Glutamatergic neuron (in vitro differentiated cells): ENCODE results near the gene NGDN. TPM values are rescaled to one million over a fixed set of nuclear protein-coding genes. Genes with fewer than 3 reads are reported as not detected.

Experiments used
- DNase-seq: peaks from one replicate; pipeline ENCODE4 v3.0.0; 2022
- H3K27ac Mint-ChIP-seq: one replicate; pipeline ENCODE4 v1.8.0; 2020; ENCODE audit warnings: mild to moderate bottlenecking, mixed read lengths, inconsistent platforms; ENCODE audit not compliant: unreplicated experiment
- H3K27me3 Mint-ChIP-seq: one replicate; pipeline ENCODE4 v1.8.0; 2020; ENCODE audit warnings: mild to moderate bottlenecking, moderate library complexity, mixed read lengths, inconsistent platforms; ENCODE audit not compliant: unreplicated experiment
- H3K36me3 Mint-ChIP-seq: one replicate; pipeline ENCODE4 v1.8.0; 2020; ENCODE audit warnings: mild to moderate bottlenecking, mixed read lengths, inconsistent platforms; ENCODE audit not compliant: unreplicated experiment
- H3K4me1 Mint-ChIP-seq: one replicate; pipeline ENCODE4 v1.8.0; 2020; ENCODE audit warnings: mild to moderate bottlenecking, low read depth, mixed read lengths, inconsistent platforms; ENCODE audit not compliant: unreplicated experiment
- H3K4me3 Mint-ChIP-seq: one replicate; pipeline ENCODE4 v1.8.0; 2020; ENCODE audit warnings: mild to moderate bottlenecking, mixed read lengths, inconsistent platforms; ENCODE audit not compliant: unreplicated experiment
- H3K9me3 Mint-ChIP-seq: one replicate; pipeline ENCODE4 v1.8.0; 2020; ENCODE audit warnings: mild to moderate bottlenecking, moderate library complexity, mixed read lengths, inconsistent platforms; ENCODE audit not compliant: unreplicated experiment
- CTCF ChIP-seq: fragments of 200-600 bp; sonication (generic); IDR thresholded peaks from one replicate; pipeline ENCODE4 v1.5.0; 2021; ENCODE audit not compliant: partially characterized antibody, unreplicated experiment
- total RNA-seq: library from RNA; stranded (reverse); fragmentation: NEBNext Ultra II Directional; extraction: Animal tissue kit (Norgen Biotek cat#: 25700); gene quantifications from one replicate; pipeline ENCODE4 v1.2.1, GENCODE V29; 2021; ENCODE audit not compliant: unreplicated experiment

NGDN gene
- total RNA-seq, 1 donor from 2014 or later = 46.5 TPM

GRCh38 chr14:23513818-23514643 is 44.5 kb downstream of the NGDN start:
- no peak overlapping the region for H3K4me3 Mint-ChIP-seq
- TF ChIP-seq CTCF = no peak
- H3K4me1 Mint-ChIP-seq = peaks cover 26% of the 10 kb centered on the region
- no peak for DNase-seq
- H3K9me3 Mint-ChIP-seq = peaks cover 4% of the 10 kb centered on the region
- no peaks in the 10 kb centered on the region for H3K36me3 Mint-ChIP-seq
- peaks cover 10% of the 10 kb centered on the region for H3K27me3 Mint-ChIP-seq
- no peak overlapping the region for H3K27ac Mint-ChIP-seq

DNA sequence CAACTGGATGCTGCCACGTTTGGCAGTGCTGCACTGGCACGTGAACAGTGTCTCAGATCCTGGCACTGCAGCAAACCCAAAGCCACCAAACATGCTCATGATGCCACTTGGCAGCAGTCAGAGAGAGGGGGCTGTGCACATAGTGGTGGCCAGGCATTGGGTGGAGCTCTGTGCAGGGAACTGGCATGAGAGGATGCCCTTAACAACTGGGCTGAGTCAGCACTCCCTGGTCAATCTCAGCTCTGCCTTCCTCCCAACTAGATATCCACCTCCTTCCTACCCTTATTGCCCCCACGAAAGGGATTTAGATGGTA is 45.1 kb downstream of the NGDN start:
- H3K36me3 Mint-ChIP-seq = no peaks in the 10 kb centered on the region
- TF ChIP-seq CTCF = no peak
- no peak overlapping the region for H3K4me3 Mint-ChIP-seq
- H3K9me3 Mint-ChIP-seq = peaks cover 4% of the 10 kb centered on the region
- no peak overlapping the region for H3K27ac Mint-ChIP-seq
- no peak for DNase-seq
- peaks cover 9% of the 10 kb centered on the region for H3K27me3 Mint-ChIP-seq
- peaks cover 23% of the 10 kb centered on the region for H3K4me1 Mint-ChIP-seq

DNA sequence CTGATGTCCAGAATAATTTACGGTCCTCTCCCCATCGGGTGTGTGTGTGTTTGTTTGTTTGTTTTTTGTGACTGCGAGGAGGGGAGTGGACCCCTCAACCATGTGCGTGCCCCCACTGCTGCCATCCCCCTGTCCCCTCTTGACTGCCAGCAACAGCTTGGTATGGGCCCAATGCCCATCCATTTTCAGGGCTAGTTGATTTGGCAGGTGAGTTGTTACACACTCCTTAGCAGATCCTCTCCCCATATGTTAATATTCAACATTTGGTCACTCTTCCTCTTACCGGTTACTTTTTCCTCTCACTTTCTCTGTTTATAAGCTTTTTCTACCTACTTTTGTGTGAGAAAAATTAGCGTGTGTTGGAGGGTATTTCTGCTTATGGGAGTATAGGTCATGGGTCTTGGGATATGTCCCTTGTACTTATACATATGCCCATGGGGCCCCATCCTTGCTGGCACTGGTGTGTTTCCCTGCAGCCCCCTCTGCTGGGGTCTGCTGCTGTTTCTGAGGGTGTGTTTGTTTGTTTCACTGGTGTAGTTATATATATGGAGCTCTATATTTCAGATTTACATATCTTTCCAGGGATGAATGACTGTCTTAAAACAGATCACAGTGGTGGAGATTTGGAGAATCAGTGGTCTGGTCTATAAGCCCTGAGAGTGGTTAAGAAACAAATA is 48.3 kb downstream of the NGDN start:
- peaks cover 4% of the 10 kb centered on the region for H3K9me3 Mint-ChIP-seq
- TF ChIP-seq CTCF = no peak
- H3K36me3 Mint-ChIP-seq = peaks cover 5% of the 10 kb centered on the region
- peaks cover 13% of the 10 kb centered on the region for H3K27me3 Mint-ChIP-seq
- H3K4me3 Mint-ChIP-seq = no peak overlapping the region
- no peak for DNase-seq
- peaks cover 12% of the 10 kb centered on the region for H3K4me1 Mint-ChIP-seq
- no peak overlapping the region for H3K27ac Mint-ChIP-seq

- H3K4me1 Mint-ChIP-seq = peaks cover 12% of the 10 kb centered on the region
- DNase-seq = no peak
Measured at GRCh38 chr14:23518709-23519108, 49.2 kb downstream of the NGDN start.

More at GRCh38 chr14:23518709-23519108, 49.2 kb downstream of the NGDN start:
- Mint-ChIP-seq H3K27ac (no peak overlapping the region), H3K9me3 (peaks cover 3% of the 10 kb centered on the region), H3K4me3 (no peak overlapping the region), H3K27me3 (peaks cover 11% of the 10 kb centered on the region), H3K36me3 (peaks cover 5% of the 10 kb centered on the region)
- TF ChIP-seq CTCF = no peak
